IMR-90 (cell line): ENCODE data around the gene PTPRG. TPM values are rescaled to one million over a fixed set of nuclear protein-coding genes. Genes with fewer than 3 reads are reported as not detected.
A peak's percentile ranks its signal among the peaks of the same experiment; 100 is the strongest.

ENCODE experiments used
- ATAC-seq: fragments of 200-7000 bp; cut with Tn5 transposase; 2 replicates; pipeline ENCODE4 v1.9.1; 2020; ENCODE audit warnings: low read depth, mild to moderate bottlenecking, moderate library complexity
- BruUV-seq: library from RNA; stranded (reverse); fragments of 400-500 nt; replicated peaks from 2 replicates; lab custom pipeline; 2021; lab: Mats Ljungman, UMichigan
- CTCF ChIA-PET: fragments of 300-600 bp; formaldehyde crosslinking; extraction: SDS; loops from one replicate; lab custom pipeline; 2021; ENCODE audit warnings: antibody characterized with exemption; lab: Yijun Ruan, JAX
- POLR2A ChIA-PET: fragments of 300-600 bp; sonication (Branson Sonifier 250); formaldehyde crosslinking; loops from one replicate; lab custom pipeline; 2022; ENCODE audit warnings: antibody characterized with exemption; ENCODE audit not compliant: unreplicated experiment; lab: Charles Lee
- DNase-seq: peaks from one replicate; pipeline ENCODE4 v3.0.0; 2013
- H2AFZ ChIP-seq: replicated peaks from 2 replicates; pipeline ENCODE3; 2013; ENCODE audit warnings: low read length, mild to moderate bottlenecking; ENCODE audit not compliant: poor library complexity
- H2AK5ac ChIP-seq: 2 replicates; pipeline ENCODE4 v1.6.1; 2013; ENCODE audit warnings: low read depth, low read length, inconsistent platforms
- H2AK9ac ChIP-seq: replicated peaks from 2 replicates; pipeline ENCODE3; 2013; ENCODE audit warnings: mild to moderate bottlenecking, low read depth, low read length, moderate library complexity; ENCODE audit not compliant: poor library complexity
- H2BK120ac ChIP-seq: 2 replicates; pipeline ENCODE4 v1.6.1; 2013; ENCODE audit warnings: low read depth, low read length, inconsistent platforms
- H2BK15ac ChIP-seq: 3 replicates; pipeline ENCODE4 v1.6.1; 2013; ENCODE audit warnings: low read depth, low read length, inconsistent platforms
- H2BK20ac ChIP-seq: 2 replicates; pipeline ENCODE4 v1.6.1; 2013; ENCODE audit warnings: low read depth, mild to moderate bottlenecking, inconsistent platforms, low read length, moderate library complexity
- H2BK5ac ChIP-seq: 2 replicates; pipeline ENCODE4 v1.6.1; 2013; ENCODE audit warnings: mild to moderate bottlenecking, low read depth, low read length, inconsistent platforms; ENCODE audit not compliant: poor library complexity, severe bottlenecking
- H3K14ac ChIP-seq: replicated peaks from 2 replicates; pipeline ENCODE4 v1.6.1; 2013; ENCODE audit warnings: low read depth, low read length, inconsistent platforms
- H3K18ac ChIP-seq: 2 replicates; pipeline ENCODE4 v1.6.1; 2013; ENCODE audit warnings: low read depth, low read length, control low read depth
- H3K23ac ChIP-seq: 2 replicates; pipeline ENCODE4 v1.6.1; 2013; ENCODE audit warnings: low read depth, low read length, inconsistent platforms
- H3K27ac ChIP-seq: 2 replicates; pipeline ENCODE4 v1.5.1; 2013; ENCODE audit warnings: mild to moderate bottlenecking, control low read depth, low read length; ENCODE audit not compliant: insufficient read depth
- H3K27me3 ChIP-seq: 2 replicates; pipeline ENCODE4 v1.6.1; 2013; ENCODE audit warnings: low read length; ENCODE audit not compliant: control insufficient read depth, insufficient read depth
- H3K36me3 ChIP-seq: 2 replicates; pipeline ENCODE4 v1.6.1; 2013; ENCODE audit warnings: low read length, mixed read lengths; ENCODE audit not compliant: control insufficient read depth, insufficient read depth
- H3K4ac ChIP-seq: 2 replicates; pipeline ENCODE4 v1.6.1; 2013; ENCODE audit warnings: low read depth, low read length, inconsistent platforms
- H3K4me1 ChIP-seq: 2 replicates; pipeline ENCODE4 v1.6.1; 2013; ENCODE audit warnings: low read length, mixed read lengths; ENCODE audit not compliant: control insufficient read depth, insufficient read depth
- H3K4me2 ChIP-seq: 2 replicates; pipeline ENCODE4 v1.6.1; 2013; ENCODE audit warnings: low read depth, mild to moderate bottlenecking, control low read depth, low read length, moderate library complexity
- H3K4me3 ChIP-seq: 2 replicates; pipeline ENCODE4 v1.5.1; 2013; ENCODE audit warnings: low read depth, mild to moderate bottlenecking, control low read depth, low read length, moderate library complexity; ENCODE audit not compliant: insufficient read depth
- H3K56ac ChIP-seq: 2 replicates; pipeline ENCODE4 v1.6.1; 2013; ENCODE audit warnings: low read length, inconsistent platforms; ENCODE audit not compliant: insufficient read depth; ENCODE audit errors: extremely low read depth
- H3K79me1 ChIP-seq, 2 experiments: 2 replicates each; pipeline ENCODE4 v1.6.1; 2013; ENCODE audit warnings: low read length in 2 of 2, inconsistent platforms in 1 of 2, low read depth in 1 of 2
- H3K9ac ChIP-seq: 2 replicates; pipeline ENCODE4 v1.6.1; 2013; ENCODE audit warnings: low read depth, low read length, control low read depth
- H3K9me1 ChIP-seq: 2 replicates; pipeline ENCODE4 v1.6.1; 2013; ENCODE audit warnings: low read length, inconsistent platforms; ENCODE audit not compliant: insufficient read depth
- H3K9me3 ChIP-seq: 2 replicates; pipeline ENCODE4 v1.6.1; 2013; ENCODE audit warnings: low read length; ENCODE audit not compliant: control insufficient read depth, insufficient read depth
- H4K20me1 ChIP-seq: 2 replicates; pipeline ENCODE4 v1.6.1; 2013; ENCODE audit warnings: low read length, inconsistent platforms; ENCODE audit not compliant: insufficient read depth
- H4K5ac ChIP-seq: 2 replicates; pipeline ENCODE4 v1.6.1; 2013; ENCODE audit warnings: mild to moderate bottlenecking, low read depth, low read length, control low read depth
- H4K8ac ChIP-seq, 2 experiments: 2 replicates each; pipeline ENCODE4 v1.6.1; 2013; ENCODE audit warnings: low read depth in 2 of 2, low read length in 2 of 2, control low read depth in 1 of 2, inconsistent platforms in 1 of 2
- H4K91ac ChIP-seq: 2 replicates; pipeline ENCODE4 v1.6.1; 2013; ENCODE audit warnings: low read depth, low read length, inconsistent platforms; ENCODE audit not compliant: insufficient read depth
- BHLHE40 ChIP-seq: fragments of 150-350 bp; IDR thresholded peaks from 2 replicates; pipeline ENCODE4 v1.6.1; 2016; ENCODE audit warnings: mild to moderate bottlenecking, low read depth, low read length
- CEBPB ChIP-seq: IDR thresholded peaks from 2 replicates; pipeline ENCODE4 v1.6.1; 2012; ENCODE audit warnings: low read depth, low read length, improper control_type of control experiment
- CHD1 ChIP-seq: IDR thresholded peaks from 2 replicates; pipeline ENCODE4 v1.6.1; 2012; ENCODE audit warnings: low read depth, low read length, improper control_type of control experiment
- FOS ChIP-seq: fragments of 150-350 bp; IDR thresholded peaks from 2 replicates; pipeline ENCODE4 v1.6.1; 2016; ENCODE audit warnings: low read depth, low read length
- MAFK ChIP-seq: IDR thresholded peaks from 2 replicates; pipeline ENCODE4 v1.6.1; 2012; ENCODE audit warnings: low read depth, low read length, improper control_type of control experiment
- MXI1 ChIP-seq: IDR thresholded peaks from 2 replicates; pipeline ENCODE4 v1.6.1; 2012; ENCODE audit warnings: low read depth, mild to moderate bottlenecking, low read length, moderate library complexity, borderline replicate concordance
- NFE2L2 ChIP-seq: fragments of 150-350 bp; IDR thresholded peaks from 2 replicates; pipeline ENCODE4 v1.6.1; 2016; ENCODE audit warnings: low read depth, mild to moderate bottlenecking, low read length
- POLR2A ChIP-seq: IDR thresholded peaks from 2 replicates; pipeline ENCODE4 v1.6.1; 2012; ENCODE audit warnings: mild to moderate bottlenecking, low read depth, low read length
- RFX5 ChIP-seq: IDR thresholded peaks from 2 replicates; pipeline ENCODE4 v1.8.0; 2012; ENCODE audit warnings: low read depth, mild to moderate bottlenecking, low read length, moderate library complexity
- SMC3 ChIP-seq: fragments of 150-350 bp; IDR thresholded peaks from 2 replicates; pipeline ENCODE4 v1.6.1; 2016; ENCODE audit warnings: low read depth, mild to moderate bottlenecking, antibody characterized with exemption, low read length, moderate library complexity
- WGBS, 2 experiments: methylation state at CpG; one replicate each; pipeline versions ENCODE4 v1.1.5 to v1.1.7; 2013; ENCODE audit warnings: missing lambda C conversion rate in 2 of 2; ENCODE audit not compliant: insufficient read length in 1 of 2; ENCODE audit errors: extremely low coverage in 2 of 2; 5-methylcytosine and 5-hydroxymethylcytosine counted together
- dilution Hi-C: fragments of 300-500 bp; cut with HindIII; formaldehyde crosslinking; loops from one replicate; pipeline ENCODE4 v1.14.3; 2018; ENCODE audit warnings: low sequenced_read_pairs; ENCODE audit not compliant: unreplicated experiment
- in situ Hi-C: fragments of 300-500 bp; cut with MboI; formaldehyde crosslinking; loops from 3 replicates; pipeline ENCODE4 v1.14.3; 2019; ENCODE audit warnings: low sequenced_read_pairs, inconsistent platforms, mixed read lengths
- intact Hi-C: fragments of 100-400 bp; cut with micrococcal nuclease; formaldehyde crosslinking; loops from 2 replicates; pipeline ENCODE4 v1.10.0; 2022
- polyA plus RNA-seq, 3 experiments: library from polyadenylated mRNA; depleted of rRNA; stranded (reverse); fragments of >200 nt; gene quantifications; 2 replicates each; pipeline ENCODE4 v1.2.3, GENCODE V29; 2012; ENCODE audit warnings: low replicate concordance in 1 of 3
- total RNA-seq: library from RNA; depleted of rRNA; stranded (reverse); fragments of >200 nt; gene quantifications from 2 replicates; pipeline ENCODE4 v1.2.3, GENCODE V29; 2012
- TF ChIP-seq, protein P1 (sequence below): conservative IDR thresholded peaks from 2 replicates; pipeline ENCODE4 v1.5.1; 2012; ENCODE audit warnings: mild to moderate bottlenecking, low read depth, low read length, improper control_type of control experiment

The PTPRG gene
- total and polyA plus RNA-seq, 2 of the 4 experiments (the other 2 are of a cell fraction): 7.7 to 31.0 TPM

DNA sequence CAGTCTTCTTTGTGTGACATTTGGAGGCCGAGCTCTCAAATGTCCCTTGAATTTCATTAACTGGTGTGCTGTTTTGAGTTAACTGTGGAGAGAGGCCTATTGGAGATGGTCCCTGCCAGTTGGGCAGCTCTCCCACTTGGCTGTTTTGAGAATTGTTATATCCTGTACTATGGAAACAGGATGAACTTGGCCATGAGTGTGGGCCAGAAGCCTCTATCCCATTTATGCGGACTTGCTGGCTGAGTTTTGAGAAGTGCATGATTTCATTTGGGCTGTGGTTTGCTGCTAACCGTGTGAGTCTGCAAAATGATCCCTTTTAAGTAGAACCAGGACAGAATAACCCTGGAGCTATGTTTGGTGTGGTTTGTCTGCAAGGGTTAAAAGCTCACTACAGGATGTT, 366.0 kb downstream of the PTPRG start:
- Histone ChIP-seq H3K4me2 (peak overlapping the region; percentile 64), H3K27ac (peak overlapping the region; percentile 3; the same call in 1 of the 2 replicates), H3K4me1 (peaks cover 8% of the 10 kb centered on the region), H3K18ac (peak overlapping the region; percentile 76; the same call in 1 of the 2 replicates), H4K91ac (no peak overlapping the region), H2BK120ac (peak overlapping the region; percentile 75; the same call in 1 of the 2 replicates), H4K8ac (peak overlapping the region in 1 of 2 experiments; percentile 17; a peak in 1 of 4 replicates), H4K20me1 (peaks cover 5% of the 10 kb centered on the region; the same call in 1 of the 2 replicates), H2BK20ac (peak overlapping the region; percentile 27; the same call in 1 of the 2 replicates), H3K23ac (peak overlapping the region; percentile 10; the same call in 1 of the 2 replicates), H3K9ac (no peak overlapping the region), H3K79me1 (peaks cover 21 to 58% of the 10 kb centered on the region in 2 experiments), H2BK15ac (peak overlapping the region; percentile 28; the same call in 1 of the 3 replicates), H3K4me3 (no peak overlapping the region), H3K36me3 (no peaks in the 10 kb centered on the region), H3K14ac (peak overlapping the region; percentile 16), H3K9me3 (no peaks in the 10 kb centered on the region), H3K9me1 (peaks cover 13% of the 10 kb centered on the region), H2BK5ac (peak overlapping the region; percentile 71), H3K4ac (peak overlapping the region; percentile 19; the same call in 1 of the 2 replicates), H2AK5ac (peak overlapping the region; percentile 6; the same call in 1 of the 2 replicates), H2AK9ac (no peak overlapping the region), H3K27me3 (no peaks in the 10 kb centered on the region), H4K5ac (peak overlapping the region; percentile 1; the same call in 1 of the 2 replicates), H2AFZ (no peak overlapping the region), H3K56ac (no peak overlapping the region)
- BruUV-seq: no TSS peak
- WGBS, 2 experiments: 55% methylated on average over 2 of the region's 3 CpGs; no CpG with 5 or more reads in 1 of the 2 experiments
- intact Hi-C loops: no loop called here
- CTCF ChIA-PET: interaction anchor here (1.4 kb wide), 1 partner anchor 9 kb away, joined by 3 read pairs; no protein-coding TSS in a partner anchor
- TF ChIP-seq CEBPB: no peak
- TF ChIP-seq SMC3: no peak
- TF ChIP-seq MAFK: no peak
- TF ChIP-seq MXI1: no peak
- TF ChIP-seq POLR2A: no peak
- no peak for TF ChIP-seq BHLHE40
- TF ChIP-seq CHD1: no peak
- TF ChIP-seq, protein P1, sequence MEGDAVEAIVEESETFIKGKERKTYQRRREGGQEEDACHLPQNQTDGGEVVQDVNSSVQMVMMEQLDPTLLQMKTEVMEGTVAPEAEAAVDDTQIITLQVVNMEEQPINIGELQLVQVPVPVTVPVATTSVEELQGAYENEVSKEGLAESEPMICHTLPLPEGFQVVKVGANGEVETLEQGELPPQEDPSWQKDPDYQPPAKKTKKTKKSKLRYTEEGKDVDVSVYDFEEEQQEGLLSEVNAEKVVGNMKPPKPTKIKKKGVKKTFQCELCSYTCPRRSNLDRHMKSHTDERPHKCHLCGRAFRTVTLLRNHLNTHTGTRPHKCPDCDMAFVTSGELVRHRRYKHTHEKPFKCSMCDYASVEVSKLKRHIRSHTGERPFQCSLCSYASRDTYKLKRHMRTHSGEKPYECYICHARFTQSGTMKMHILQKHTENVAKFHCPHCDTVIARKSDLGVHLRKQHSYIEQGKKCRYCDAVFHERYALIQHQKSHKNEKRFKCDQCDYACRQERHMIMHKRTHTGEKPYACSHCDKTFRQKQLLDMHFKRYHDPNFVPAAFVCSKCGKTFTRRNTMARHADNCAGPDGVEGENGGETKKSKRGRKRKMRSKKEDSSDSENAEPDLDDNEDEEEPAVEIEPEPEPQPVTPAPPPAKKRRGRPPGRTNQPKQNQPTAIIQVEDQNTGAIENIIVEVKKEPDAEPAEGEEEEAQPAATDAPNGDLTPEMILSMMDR: no peak
- TF ChIP-seq RFX5: no peak
- no peak for TF ChIP-seq NFE2L2
- no peak for TF ChIP-seq FOS
- DNase-seq (peak; percentile 77), ATAC-seq (peak; percentile 42)
- in situ Hi-C loops: no loop called here
- dilution Hi-C loops: no loop called here
- POLR2A ChIA-PET: no interaction called here
